ENCODE measurements around the gene BPIFA1. TPM values are rescaled to one million over a fixed set of nuclear protein-coding genes. Genes with fewer than 3 reads are reported as not detected.

Gene BPIFA1
- total RNA-seq, 1 experiment from 2014 or later = not detected

DNA sequence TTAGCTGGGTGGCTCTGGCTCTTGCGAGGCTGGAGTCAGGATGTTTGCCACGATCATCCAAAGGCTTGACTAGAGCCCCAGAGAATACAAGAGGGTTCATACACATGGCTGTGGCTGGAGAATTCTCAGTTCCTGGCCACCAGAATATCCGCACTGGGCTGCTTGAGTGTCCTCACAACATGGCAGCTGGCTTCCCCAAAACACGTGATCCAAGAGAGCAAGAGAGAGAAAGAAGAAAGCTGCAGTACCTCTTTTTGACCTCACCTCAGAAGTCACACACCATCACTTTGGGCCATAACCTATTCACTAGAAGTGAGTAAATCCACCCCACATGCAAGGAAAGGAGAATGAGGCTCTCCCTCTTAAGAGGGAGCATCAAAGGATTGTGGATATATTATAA, 25.7 kb downstream of the BPIFA1 start:
- no peak for DNase-seq
- peaks cover 6% of the 10 kb centered on the region; the same call in 1 of the 2 replicates for H3K4me1 ChIP-seq (ENCODE audit: insufficient read depth, low read length)
- H3K9ac ChIP-seq (ENCODE audit: low read length) = no peak overlapping the region
- H3K27ac ChIP-seq (ENCODE audit: low read length) = no peak overlapping the region
- H2AFZ ChIP-seq (ENCODE audit: low read length) = no peak overlapping the region
- POLR2A ChIA-PET (ENCODE audit: unreplicated experiment) = no interaction called here
- H3K4me3 ChIP-seq (ENCODE audit: low read length) = no peak overlapping the region
- no peak for ATAC-seq
- H3K4me2 ChIP-seq (ENCODE audit: low read length) = no peak overlapping the region
- intact Hi-C loops (cut with micrococcal nuclease) = loop anchor here (10.0 kb wide), 1 partner anchor 183 kb away; the partner anchor contains the start of gene SNTA1
- CTCF ChIA-PET = no interaction called here
- peaks cover 51% of the 10 kb centered on the region for H3K27me3 ChIP-seq (ENCODE audit: low read length)
- H3K36me3 ChIP-seq (ENCODE audit: low read depth, low read length) = no peaks in the 10 kb centered on the region
- no TSS peak for BruUV-seq (replicated peaks)
- H3K9me2 ChIP-seq (replicated peaks; ENCODE audit: low read length) = no peaks in the 10 kb centered on the region
- no peak for TF ChIP-seq EZH2phosphoT487 (IDR thresholded peaks at IDR 0.05; ENCODE audit: borderline replicate concordance, low read length)
- TF ChIP-seq, protein P1, sequence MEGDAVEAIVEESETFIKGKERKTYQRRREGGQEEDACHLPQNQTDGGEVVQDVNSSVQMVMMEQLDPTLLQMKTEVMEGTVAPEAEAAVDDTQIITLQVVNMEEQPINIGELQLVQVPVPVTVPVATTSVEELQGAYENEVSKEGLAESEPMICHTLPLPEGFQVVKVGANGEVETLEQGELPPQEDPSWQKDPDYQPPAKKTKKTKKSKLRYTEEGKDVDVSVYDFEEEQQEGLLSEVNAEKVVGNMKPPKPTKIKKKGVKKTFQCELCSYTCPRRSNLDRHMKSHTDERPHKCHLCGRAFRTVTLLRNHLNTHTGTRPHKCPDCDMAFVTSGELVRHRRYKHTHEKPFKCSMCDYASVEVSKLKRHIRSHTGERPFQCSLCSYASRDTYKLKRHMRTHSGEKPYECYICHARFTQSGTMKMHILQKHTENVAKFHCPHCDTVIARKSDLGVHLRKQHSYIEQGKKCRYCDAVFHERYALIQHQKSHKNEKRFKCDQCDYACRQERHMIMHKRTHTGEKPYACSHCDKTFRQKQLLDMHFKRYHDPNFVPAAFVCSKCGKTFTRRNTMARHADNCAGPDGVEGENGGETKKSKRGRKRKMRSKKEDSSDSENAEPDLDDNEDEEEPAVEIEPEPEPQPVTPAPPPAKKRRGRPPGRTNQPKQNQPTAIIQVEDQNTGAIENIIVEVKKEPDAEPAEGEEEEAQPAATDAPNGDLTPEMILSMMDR (conservative IDR thresholded peaks at IDR 0.05; ENCODE audit: low read depth, low read length) = no peak
- no peak for TF ChIP-seq EZH2 (IDR thresholded peaks at IDR 0.05; ENCODE audit: low read length, unreplicated experiment)
- no peaks in the 10 kb centered on the region for H3F3A ChIP-seq (ENCODE audit: low read length, unreplicated experiment)
- no peaks in the 10 kb centered on the region for H3K79me2 ChIP-seq (ENCODE audit: low read length)
- H3K9me3 ChIP-seq (ENCODE audit: low read length) = no peaks in the 10 kb centered on the region
- no peaks in the 10 kb centered on the region for H4K20me1 ChIP-seq (ENCODE audit: low read length)

DNA sequence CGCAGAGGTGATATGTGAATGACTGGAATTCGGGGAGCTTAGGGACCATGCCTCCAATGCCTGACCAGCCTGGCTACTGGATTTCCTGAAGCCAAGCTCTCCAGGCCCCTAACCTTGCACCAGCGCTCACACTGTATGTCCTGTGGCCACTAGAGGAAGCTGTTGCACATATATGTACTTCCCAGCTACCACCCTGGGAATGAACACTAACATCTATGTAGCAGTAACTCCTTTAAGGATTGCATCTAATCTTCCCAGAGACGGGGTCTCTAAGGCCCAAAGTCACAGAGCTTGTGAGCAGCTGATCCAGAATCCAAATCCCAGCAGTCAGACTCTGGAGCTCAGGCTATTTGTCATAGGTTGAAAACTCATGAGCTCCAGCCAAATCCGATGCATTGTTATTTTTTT, 26.9 kb downstream of the BPIFA1 start:
- H3K9ac ChIP-seq (ENCODE audit: low read length) = no peak overlapping the region
- intact Hi-C loops (cut with micrococcal nuclease) = loop anchor here (1.0 to 10.0 kb wide), 2 partner anchors 37 to 182 kb away; partner anchors contain the start of gene SNTA1
- H3K4me2 ChIP-seq (ENCODE audit: low read length) = no peak overlapping the region
- no TSS peak for BruUV-seq (replicated peaks)
- POLR2A ChIA-PET (ENCODE audit: unreplicated experiment) = no interaction called here
- DNase-seq (peak; percentile 74), ATAC-seq (peak; percentile 97)
- no peak overlapping the region for H3K27ac ChIP-seq (ENCODE audit: low read length)
- H3K4me3 ChIP-seq (ENCODE audit: low read length) = no peak overlapping the region
- no peaks in the 10 kb centered on the region for H3K9me2 ChIP-seq (replicated peaks; ENCODE audit: low read length)
- CTCF ChIA-PET = interaction anchor here (0.5 to 1.1 kb wide), 9 partner anchors 24 to 208 kb away, joined by 3 to 12 read pairs (median 4); partner anchors contain the start of gene CDK5RAP1
- no peaks in the 10 kb centered on the region for H4K20me1 ChIP-seq (ENCODE audit: low read length)
- H3K36me3 ChIP-seq (ENCODE audit: low read depth, low read length) = no peaks in the 10 kb centered on the region
- H3K27me3 ChIP-seq (ENCODE audit: low read length) = peaks cover 47% of the 10 kb centered on the region
- no peaks in the 10 kb centered on the region for H3K79me2 ChIP-seq (ENCODE audit: low read length)
- H3F3A ChIP-seq (ENCODE audit: low read length, unreplicated experiment) = no peaks in the 10 kb centered on the region
- no peaks in the 10 kb centered on the region for H3K9me3 ChIP-seq (ENCODE audit: low read length)
- peaks cover 6% of the 10 kb centered on the region; the same call in 1 of the 2 replicates for H3K4me1 ChIP-seq (ENCODE audit: insufficient read depth, low read length)
- H2AFZ ChIP-seq (ENCODE audit: low read length) = no peak overlapping the region
- TF ChIP-seq, protein P1 (conservative IDR thresholded peaks at IDR 0.05; ENCODE audit: low read depth, low read length) = peak; percentile 88
- no peak for TF ChIP-seq EZH2 (IDR thresholded peaks at IDR 0.05; ENCODE audit: low read length, unreplicated experiment)

DNA sequence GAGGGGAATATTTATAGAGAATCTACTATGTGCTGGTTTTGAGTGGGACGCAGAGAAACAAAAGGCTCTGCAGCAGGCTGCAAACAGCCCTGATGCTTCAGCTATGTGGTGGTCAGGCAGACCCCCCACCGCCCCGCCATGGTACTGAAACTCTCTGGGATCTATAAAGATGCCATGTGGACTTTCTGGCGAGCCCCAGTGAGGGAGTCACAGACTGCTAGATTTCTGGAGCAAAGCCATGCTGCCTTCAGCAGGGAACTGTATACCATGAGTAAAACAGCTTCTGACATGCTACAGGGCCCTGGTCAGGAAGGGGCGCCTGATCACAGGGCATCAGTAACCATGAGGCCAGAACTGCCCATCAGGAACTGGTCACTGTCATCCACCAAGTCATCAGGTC, 28.0 kb downstream of the BPIFA1 start:
- intact Hi-C loops (cut with micrococcal nuclease) = loop anchor here (10.0 kb wide), 1 partner anchor 181 kb away; the partner anchor contains the start of gene SNTA1
- H3K27me3 ChIP-seq (ENCODE audit: low read length) = peaks cover 47% of the 10 kb centered on the region
- no peak overlapping the region for H3K4me2 ChIP-seq (ENCODE audit: low read length)
- ATAC-seq = no peak
- TF ChIP-seq, protein P1 (conservative IDR thresholded peaks at IDR 0.05; ENCODE audit: low read depth, low read length) = no peak
- TF ChIP-seq EZH2 (IDR thresholded peaks at IDR 0.05; ENCODE audit: low read length, unreplicated experiment) = no peak
- TF ChIP-seq EZH2phosphoT487 (IDR thresholded peaks at IDR 0.05; ENCODE audit: borderline replicate concordance, low read length) = no peak
- H3K27ac ChIP-seq (ENCODE audit: low read length) = no peak overlapping the region
- no peak overlapping the region for H3K4me3 ChIP-seq (ENCODE audit: low read length)
- no peaks in the 10 kb centered on the region for H3K9me2 ChIP-seq (replicated peaks; ENCODE audit: low read length)
- no peak overlapping the region for H3K9ac ChIP-seq (ENCODE audit: low read length)
- ChIA-PET CTCF (no interaction called here), POLR2A (ENCODE audit: unreplicated experiment) (no interaction called here)
- no peaks in the 10 kb centered on the region for H3K36me3 ChIP-seq (ENCODE audit: low read depth, low read length)
- H3F3A ChIP-seq (ENCODE audit: low read length, unreplicated experiment) = no peaks in the 10 kb centered on the region
- H2AFZ ChIP-seq (ENCODE audit: low read length) = no peak overlapping the region
- H3K4me1 ChIP-seq (ENCODE audit: insufficient read depth, low read length) = peaks cover 6% of the 10 kb centered on the region; the same call in 1 of the 2 replicates
- BruUV-seq (replicated peaks) = no TSS peak
- no peaks in the 10 kb centered on the region for H4K20me1 ChIP-seq (ENCODE audit: low read length)
- DNase-seq = no peak
- no peaks in the 10 kb centered on the region for H3K79me2 ChIP-seq (ENCODE audit: low read length)
- no peaks in the 10 kb centered on the region for H3K9me3 ChIP-seq (ENCODE audit: low read length)

Measured in PC-3 (cell line).